Activated CD4-positive, alpha-beta T cell treated with anti-CD3 and anti-CD28 coated beads, Interleukin-2, Interleukin-4, amounts not matched to agents 100 ng/mL and 50 ng/mL, durations not matched to agents 16 hours and 8 hours (primary cell): ENCODE measurements around the gene ESR1.
A peak's percentile ranks its signal among the peaks of the same experiment; 100 is the strongest.
"Not testable (repeated sequence)": the region's sequence is repeated elsewhere in the genome, so short reads cannot be mapped to it uniquely, and the experiment has no call there.

Experiments
- DNase-seq: peaks from one replicate; pipeline ENCODE4 v3.0.0-alpha.2; 2020; ENCODE audit warnings: low spot score

ESR1 gene

GRCh38 chr6:152053332-152053731 lies 245.8 kb downstream of the ESR1 start:
- no peak for DNase-seq

DNA sequence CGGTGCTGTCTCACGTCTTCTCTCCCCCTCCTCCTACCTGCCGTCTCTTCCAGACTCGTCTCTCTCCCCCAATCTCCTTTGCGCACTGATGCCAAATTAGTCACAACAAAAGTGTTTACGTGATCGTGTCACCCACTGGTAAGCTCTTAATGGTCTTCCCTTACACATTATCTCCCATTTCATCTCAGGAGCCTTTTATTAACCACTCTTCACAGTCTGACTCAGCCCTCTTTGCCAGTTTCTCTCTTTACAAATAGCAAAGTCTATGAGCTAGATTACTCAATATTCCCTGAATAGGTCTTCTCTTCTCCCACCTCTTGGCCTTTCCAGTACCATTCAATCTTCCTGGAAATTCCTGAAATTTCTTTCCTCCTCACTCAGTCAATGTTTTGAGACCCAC lies 247.0 kb downstream of the ESR1 start:
- peak; percentile 48 for DNase-seq

DNA sequence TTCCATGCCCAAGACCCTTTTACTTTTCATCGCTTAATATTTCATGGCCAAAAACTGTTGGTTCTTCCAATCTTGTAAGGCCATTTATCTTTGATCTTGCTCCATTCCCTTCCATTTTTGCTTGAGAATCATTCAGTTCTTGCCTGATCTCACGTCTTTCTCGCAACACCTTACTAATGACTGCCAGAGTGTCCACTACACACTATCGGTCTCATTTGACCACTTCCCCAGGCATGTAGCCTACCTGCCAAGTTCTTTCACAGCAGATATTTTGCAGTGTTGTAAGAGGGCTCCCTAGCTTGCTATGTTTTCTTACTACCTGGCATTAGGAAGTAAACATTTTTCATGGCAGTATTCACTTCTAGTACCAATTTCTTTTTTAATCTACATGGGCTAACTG lies 248.0 kb downstream of the ESR1 start:
- no peak for DNase-seq

DNA sequence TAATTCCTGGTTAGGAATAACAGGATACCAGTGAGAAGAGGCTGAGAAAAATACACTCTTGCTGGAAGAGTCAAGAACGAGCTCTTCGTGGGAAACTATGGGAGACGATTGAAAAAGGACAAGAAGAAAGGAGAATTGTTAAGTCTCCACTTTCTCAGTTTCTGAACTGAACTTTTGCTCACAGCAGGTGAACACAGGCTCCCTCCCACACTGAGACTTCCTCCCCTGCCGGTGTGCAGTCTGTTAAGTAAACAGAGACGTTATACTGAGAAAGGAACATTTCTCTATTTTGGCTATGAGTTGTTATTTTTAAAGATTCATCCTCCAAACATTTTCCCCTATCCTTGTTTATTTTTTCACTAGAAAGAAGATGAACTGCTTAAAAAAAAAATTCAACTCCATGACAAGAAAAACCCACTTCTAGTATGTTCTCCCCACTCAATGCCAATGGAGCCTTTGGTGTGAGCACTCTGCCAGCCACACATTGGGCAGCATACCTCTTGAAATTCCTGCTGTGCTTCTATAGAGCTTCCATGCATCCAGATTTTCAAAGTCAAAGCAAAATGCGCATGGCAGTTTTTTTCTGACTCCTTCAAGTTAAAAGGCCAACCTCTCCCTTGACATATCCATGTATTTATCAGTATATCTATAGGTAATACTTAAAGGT lies 250.5 kb downstream of the ESR1 start:
- no peak for DNase-seq

- no peak for DNase-seq
These were observed 252.4 kb downstream of the ESR1 start for GRCh38 chr6:152059909-152060308.

GRCh38 chr6:152062476-152062875 lies 255.0 kb downstream of the ESR1 start:
- DNase-seq, result no peak

GRCh38 chr6:152063170-152063921 lies 255.9 kb downstream of the ESR1 start:
- DNase-seq, result no peak

DNA sequence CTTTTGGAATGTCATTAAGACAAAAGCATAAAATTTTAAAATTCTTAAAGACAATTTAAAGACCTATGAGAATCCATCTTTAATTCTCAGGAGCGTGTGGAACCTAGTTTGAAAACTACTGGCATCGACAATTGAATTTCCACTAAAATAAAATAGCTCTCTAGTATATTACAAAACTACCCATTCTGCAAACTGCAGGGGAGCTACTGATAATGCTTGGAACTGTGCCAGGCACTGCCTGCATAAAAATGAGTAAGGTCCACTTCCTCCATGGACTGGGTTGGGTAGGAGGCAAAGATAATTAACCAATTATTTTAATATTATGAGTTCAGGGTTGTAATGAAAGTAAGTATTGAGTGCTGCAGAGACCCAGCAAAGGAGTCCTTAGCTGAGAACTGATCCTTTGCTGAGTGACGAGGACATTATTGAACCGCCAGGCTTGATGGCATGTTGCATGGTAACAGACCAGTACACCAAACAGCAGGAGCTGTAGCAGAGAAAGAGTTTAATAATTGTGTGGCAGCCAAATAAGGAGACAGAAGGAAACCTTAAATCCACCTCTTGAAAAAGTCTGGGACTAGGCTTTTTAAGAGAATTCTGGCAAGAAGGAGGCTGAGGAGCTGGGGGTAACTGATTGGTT lies 261.3 kb downstream of the ESR1 start:
- no peak for DNase-seq

DNA sequence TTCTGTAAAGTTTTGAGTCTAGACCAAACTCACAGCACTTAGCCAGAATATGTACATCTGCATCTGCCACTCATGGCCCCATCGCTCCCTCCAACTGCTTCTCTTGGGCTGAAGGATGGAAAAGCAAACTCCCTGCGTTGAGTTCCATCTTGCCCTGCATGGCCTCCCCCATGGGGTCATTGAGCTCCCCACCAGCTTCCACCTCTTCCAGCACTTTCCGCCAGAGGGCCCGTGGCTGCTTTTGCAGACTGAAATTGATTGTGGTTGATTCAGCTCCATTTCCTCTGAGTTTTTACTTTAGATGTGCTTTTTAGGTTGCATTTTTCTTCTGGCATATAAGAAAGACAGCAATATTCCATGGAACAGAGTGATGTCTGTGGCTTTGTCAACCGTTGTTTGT lies 263.1 kb downstream of the ESR1 start:
- DNase-seq, result no peak

DNA sequence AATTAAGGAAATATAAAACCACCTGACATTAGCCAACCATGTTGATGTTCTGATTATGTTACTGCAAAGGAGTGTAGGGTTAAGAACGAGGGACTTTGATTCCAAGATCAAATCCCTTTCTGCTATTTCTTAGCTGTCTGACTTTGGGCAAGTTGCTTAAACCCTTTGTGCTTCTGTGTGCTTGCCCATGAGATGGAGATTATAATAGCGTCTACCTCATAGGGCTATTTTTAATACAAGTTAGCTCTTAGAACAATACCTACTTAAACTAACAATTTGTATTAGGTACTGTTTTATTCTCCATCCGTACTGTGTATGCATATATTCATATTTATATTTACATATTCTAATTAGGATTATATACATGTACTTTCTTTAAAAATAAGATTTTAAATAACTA lies 263.8 kb downstream of the ESR1 start:
- DNase-seq, result no peak

- no peak for DNase-seq
These were observed 264.4 kb downstream of the ESR1 start for GRCh38 chr6:152071843-152072242.

DNA sequence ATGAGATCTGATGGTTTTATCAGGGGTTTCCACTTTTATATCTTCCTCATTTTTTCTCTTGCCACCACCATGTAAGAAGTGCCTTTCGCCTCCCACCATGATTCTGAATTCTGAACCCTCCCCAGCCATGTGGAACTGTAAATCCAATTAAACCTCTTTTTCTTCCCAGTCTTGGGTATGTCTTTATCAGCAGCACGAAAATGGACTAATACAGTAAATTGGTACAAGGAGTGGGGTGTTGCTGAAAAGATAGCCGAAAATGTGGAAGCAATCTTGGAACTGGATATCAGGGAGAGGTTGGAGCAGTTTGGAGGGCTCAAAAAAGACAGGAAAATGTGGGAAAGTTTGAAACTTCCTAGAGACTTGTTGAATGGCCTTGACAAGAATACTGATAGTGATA lies 268.8 kb downstream of the ESR1 start:
- DNase-seq, result not testable (repeated sequence)

DNA sequence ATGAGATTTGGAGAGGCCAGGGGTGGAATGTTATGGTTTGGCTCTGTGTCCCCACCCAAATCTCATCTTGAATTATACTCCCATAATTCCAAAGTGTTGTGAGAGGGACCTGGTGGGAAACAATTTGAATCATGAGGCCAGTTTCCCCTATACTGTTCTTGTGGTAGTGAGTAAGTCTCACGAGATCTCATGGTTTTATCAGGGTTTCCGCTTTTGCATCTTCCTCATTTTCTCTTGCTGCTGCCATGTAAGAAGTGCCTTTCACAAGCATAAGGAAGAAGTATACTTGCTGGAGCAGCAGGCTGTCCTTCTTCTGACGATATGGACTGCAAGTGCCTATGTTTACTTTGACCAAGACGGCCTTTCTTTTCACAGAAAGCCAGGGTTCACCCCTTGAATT lies 270.5 kb downstream of the ESR1 start:
- no peak for DNase-seq

DNA sequence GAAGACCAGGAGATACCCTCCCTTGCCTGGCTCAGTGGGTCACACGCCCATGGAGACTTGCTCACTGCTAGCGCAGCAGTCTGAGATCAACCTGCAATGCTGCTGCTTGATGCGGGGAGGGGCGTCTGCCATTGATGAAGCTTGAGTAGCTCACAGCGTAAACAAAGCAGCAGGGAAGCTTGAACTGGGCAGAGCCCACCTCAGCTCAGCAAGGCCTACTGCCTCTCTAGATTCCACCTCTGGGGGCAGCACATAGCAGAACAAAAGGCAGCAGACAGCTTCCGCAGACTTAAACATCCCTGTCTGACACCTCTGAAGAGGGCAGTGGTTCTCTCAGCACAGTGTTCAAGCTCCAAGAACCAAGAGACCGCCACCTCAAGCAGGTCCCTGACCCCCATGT lies 271.3 kb downstream of the ESR1 start:
- DNase-seq, result no peak

- no peak for DNase-seq
These were observed 278.0 kb downstream of the ESR1 start for GRCh38 chr6:152085451-152085921.

DNA sequence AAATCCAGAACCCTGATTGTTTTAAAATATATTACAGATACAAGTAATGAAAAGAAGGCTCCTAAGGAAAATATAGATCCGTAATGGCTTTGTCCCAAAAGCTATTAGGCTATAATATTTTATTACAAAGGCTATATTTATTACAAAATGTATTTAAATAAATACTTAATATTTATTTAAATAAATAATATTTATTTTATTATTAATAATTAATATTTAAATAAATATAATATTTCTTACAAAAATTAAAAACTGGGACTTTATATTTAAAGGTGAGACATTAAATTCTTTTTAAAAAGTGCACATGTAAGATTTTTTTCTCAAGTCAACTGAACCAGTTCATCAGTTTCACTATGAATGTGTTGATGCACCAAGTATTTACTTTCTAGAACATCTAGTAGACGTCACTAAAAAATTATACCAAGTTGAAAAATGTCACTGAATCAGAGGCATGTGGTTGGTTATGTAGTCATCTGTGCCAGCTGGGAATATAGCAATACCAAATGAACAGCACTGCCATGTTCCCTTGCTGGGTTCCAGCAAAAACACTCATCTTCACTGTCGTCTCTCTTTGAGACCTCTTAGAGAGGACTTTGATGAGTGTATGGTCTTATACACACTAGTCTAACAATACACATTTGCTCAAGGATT lies 278.9 kb downstream of the ESR1 start:
- DNase-seq, result no peak

DNA sequence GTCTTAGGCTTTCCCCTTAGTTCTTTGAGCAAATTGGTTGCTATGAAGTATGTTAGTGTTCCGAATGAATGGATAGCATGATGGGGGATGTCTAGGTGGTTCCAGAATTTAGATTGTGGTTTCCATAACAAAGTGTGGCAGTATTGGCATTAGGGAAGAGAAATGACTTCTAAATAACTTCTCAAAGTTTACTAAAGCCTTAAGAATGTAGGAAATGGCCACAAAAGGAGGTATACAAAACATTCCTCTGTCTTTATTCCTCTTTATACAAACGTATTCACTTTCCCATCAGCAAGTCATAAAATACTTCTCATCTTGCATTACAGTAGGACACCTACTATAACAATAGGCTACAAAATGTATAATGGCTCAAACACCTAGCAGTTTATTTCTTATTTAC lies 279.6 kb downstream of the ESR1 start:
- DNase-seq, result no peak

- no peak for DNase-seq
These were observed 280.2 kb downstream of the ESR1 start for GRCh38 chr6:152087701-152088100.

GRCh38 chr6:152089992-152090391 lies 282.5 kb downstream of the ESR1 start:
- DNase-seq, result no peak

GRCh38 chr6:152091201-152091600 lies 283.7 kb downstream of the ESR1 start:
- no peak for DNase-seq

- DNase-seq, result no peak
These were observed 284.4 kb downstream of the ESR1 start for GRCh38 chr6:152091851-152092341.

GRCh38 chr6:152093711-152094110 lies 286.2 kb downstream of the ESR1 start:
- no peak for DNase-seq

DNA sequence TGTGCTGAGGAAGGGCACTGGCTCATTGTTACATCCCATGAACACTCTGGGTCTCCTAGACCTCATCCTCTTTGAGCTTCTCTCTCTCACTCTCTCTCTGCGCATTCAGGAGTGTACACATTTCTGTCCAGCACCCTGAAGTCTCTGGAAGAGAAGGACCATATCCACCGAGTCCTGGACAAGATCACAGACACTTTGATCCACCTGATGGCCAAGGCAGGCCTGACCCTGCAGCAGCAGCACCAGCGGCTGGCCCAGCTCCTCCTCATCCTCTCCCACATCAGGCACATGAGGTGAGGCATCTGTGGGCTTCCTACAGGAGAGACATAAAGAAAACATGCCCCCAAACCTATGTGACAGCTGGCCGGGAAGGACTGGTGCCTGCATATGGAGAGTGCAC lies 286.8 kb downstream of the ESR1 start:
- no peak for DNase-seq
